Esophagus squamous epithelium (tissue), 4 donors: Measurements from ENCODE around the gene LHX4.

ENCODE experiments used
- CTCF ChIP-seq, 6 experiments: fragments of 450-650 bp in 4 of 6; fragments of 200-600 bp in 2 of 6; sonication (generic) in 2 of 6; IDR thresholded peaks; one replicate each; pipeline ENCODE4 v1.5.1; 2016 to 2019; ENCODE audit warnings: antibody characterized with exemption in 6 of 6, mild to moderate bottlenecking in 4 of 6, moderate library complexity in 4 of 6
- POLR2A ChIP-seq, 4 donors: fragments of 450-650 bp; IDR thresholded peaks; one replicate each; pipeline ENCODE4 v1.6.1; 2017; ENCODE audit warnings: antibody characterized with exemption in 4 of 4, mild to moderate bottlenecking in 4 of 4, moderate library complexity in 3 of 4

- TF ChIP-seq CTCF (IDR thresholded peaks at IDR 0.05) (no peak), POLR2A (IDR thresholded peaks at IDR 0.05) (no peak)
Observed at GRCh38 chr1:180243517-180244221, 13.6 kb downstream of the LHX4 start.
